Measurements from ENCODE around the gene AVPR1B. TPM values are rescaled to one million over a fixed set of nuclear protein-coding genes. Genes with fewer than 3 reads are reported as not detected.

AVPR1B gene
- total RNA-seq, 2 experiments from 2014 or later: not detected

DNA sequence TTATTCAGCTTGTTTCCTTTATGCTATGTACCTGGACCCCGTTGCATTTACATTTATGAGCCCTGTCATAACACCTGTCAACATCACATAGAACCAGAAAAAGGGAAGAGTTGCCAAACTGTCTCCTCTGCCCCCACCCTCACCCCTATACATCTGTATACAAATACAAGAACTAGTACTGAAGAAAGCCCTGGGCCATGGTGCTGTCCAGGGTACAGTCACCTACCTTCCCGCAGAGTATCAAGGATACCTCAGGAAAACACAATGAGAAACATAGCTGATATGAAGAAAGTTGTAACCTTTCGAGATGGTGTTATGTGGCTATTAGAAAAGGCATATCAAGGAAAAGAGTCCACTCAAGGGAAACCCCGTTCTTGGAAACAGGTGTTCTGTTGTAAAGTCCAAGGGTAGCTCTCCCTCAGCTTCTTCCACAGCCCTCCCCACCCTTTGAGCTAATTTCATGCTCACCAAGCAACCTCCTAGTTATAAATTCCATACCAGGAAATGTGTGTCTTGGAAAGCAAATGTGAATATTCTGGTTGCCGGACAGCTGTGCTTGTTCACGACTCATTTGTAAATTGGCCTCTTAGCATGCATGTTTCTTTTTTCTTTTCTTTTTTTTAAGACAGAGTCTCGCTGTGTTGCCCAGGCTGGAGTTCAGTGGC, 16.7 kb upstream of the AVPR1B start:
- Histone ChIP-seq H3K4me2 (ENCODE audit: low read length) (no peak overlapping the region), H3K9me2 (ENCODE audit: insufficient read depth, low read length) (no peaks in the 10 kb centered on the region), H3K36me3 (ENCODE audit: insufficient read depth, low read length) (no peaks in the 10 kb centered on the region), H4K20me1 (ENCODE audit: insufficient read depth, low read length) (no peaks in the 10 kb centered on the region), H3K27ac (ENCODE audit: low read depth, low read length, poor library complexity, severe bottlenecking) (no peak overlapping the region), H3K4me1 (ENCODE audit: insufficient read depth, low read length, poor library complexity, severe bottlenecking) (no peaks in the 10 kb centered on the region), H3K4me3 (ENCODE audit: low read depth, low read length, poor library complexity, severe bottlenecking) (no peak overlapping the region), H3K79me2 (ENCODE audit: insufficient read depth, low read depth, low read length) (no peaks in the 10 kb centered on the region), H2AFZ (ENCODE audit: low read length) (no peak overlapping the region), H3K9me3 (ENCODE audit: low read length) (no peaks in the 10 kb centered on the region)
- ChIA-PET POLR2A (interaction anchor here (0.6 to 1.1 kb wide), 2 partner anchors 9 to 575 kb away, joined by 3 read pairs; no protein-coding TSS in a partner anchor), CTCF (ENCODE audit: unreplicated experiment) (interaction anchor here (1.1 kb wide), 1 partner anchor 149 kb away, joined by 3 read pairs; no protein-coding TSS in a partner anchor)
- intact Hi-C loops (cut with micrococcal nuclease; ENCODE audit: unreplicated experiment): no loop called here
- no peak for DNase-seq (ENCODE audit: low spot score)
- TF ChIP-seq EZH2phosphoT487 (IDR thresholded peaks at IDR 0.05; ENCODE audit: borderline replicate concordance, low read depth, low read length) (no peak), CTCF (conservative IDR thresholded peaks at IDR 0.05; ENCODE audit: low read length) (no peak)
- BruUV-seq (replicated peaks): no TSS peak

DNA sequence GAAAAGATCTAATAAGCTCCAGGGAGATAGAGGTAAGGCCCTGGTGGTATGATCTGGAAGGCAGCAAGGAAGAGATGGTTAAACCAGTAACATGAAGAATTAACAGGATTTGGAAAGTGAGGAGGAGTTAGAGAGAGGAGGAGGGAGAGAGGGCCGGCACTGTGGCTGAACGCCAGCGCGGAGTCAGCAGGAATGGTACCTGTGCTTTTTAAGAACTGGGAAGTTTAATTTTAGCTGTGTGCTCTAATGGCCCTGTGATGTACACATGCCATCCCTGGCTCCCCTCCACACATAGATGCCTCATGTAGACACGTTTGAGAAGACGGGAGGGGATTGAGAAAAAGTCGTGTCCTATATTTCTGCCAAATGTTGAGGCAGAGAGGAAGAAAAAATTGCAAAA, 13.8 kb upstream of the AVPR1B start:
- H3K4me2 ChIP-seq (ENCODE audit: low read length): no peak overlapping the region
- H4K20me1 ChIP-seq (ENCODE audit: insufficient read depth, low read length): no peaks in the 10 kb centered on the region
- H3K4me1 ChIP-seq (ENCODE audit: insufficient read depth, low read length, poor library complexity, severe bottlenecking): no peaks in the 10 kb centered on the region
- H3K9me2 ChIP-seq (ENCODE audit: insufficient read depth, low read length): no peaks in the 10 kb centered on the region
- no TSS peak for BruUV-seq (replicated peaks)
- no peaks in the 10 kb centered on the region for H3K79me2 ChIP-seq (ENCODE audit: insufficient read depth, low read depth, low read length)
- no peak overlapping the region for H2AFZ ChIP-seq (ENCODE audit: low read length)
- CTCF ChIA-PET (ENCODE audit: unreplicated experiment): no interaction called here
- DNase-seq (ENCODE audit: low spot score): no peak
- intact Hi-C loops (cut with micrococcal nuclease; ENCODE audit: unreplicated experiment): no loop called here
- no peak overlapping the region for H3K27ac ChIP-seq (ENCODE audit: low read depth, low read length, poor library complexity, severe bottlenecking)
- no peaks in the 10 kb centered on the region for H3K9me3 ChIP-seq (ENCODE audit: low read length)
- no peaks in the 10 kb centered on the region for H3K36me3 ChIP-seq (ENCODE audit: insufficient read depth, low read length)
- TF ChIP-seq EZH2phosphoT487 (IDR thresholded peaks at IDR 0.05; ENCODE audit: borderline replicate concordance, low read depth, low read length): no peak
- no peak for TF ChIP-seq CTCF (conservative IDR thresholded peaks at IDR 0.05; ENCODE audit: low read length)
- no peak overlapping the region for H3K4me3 ChIP-seq (ENCODE audit: low read depth, low read length, poor library complexity, severe bottlenecking)
- POLR2A ChIA-PET: no interaction called here

DNA sequence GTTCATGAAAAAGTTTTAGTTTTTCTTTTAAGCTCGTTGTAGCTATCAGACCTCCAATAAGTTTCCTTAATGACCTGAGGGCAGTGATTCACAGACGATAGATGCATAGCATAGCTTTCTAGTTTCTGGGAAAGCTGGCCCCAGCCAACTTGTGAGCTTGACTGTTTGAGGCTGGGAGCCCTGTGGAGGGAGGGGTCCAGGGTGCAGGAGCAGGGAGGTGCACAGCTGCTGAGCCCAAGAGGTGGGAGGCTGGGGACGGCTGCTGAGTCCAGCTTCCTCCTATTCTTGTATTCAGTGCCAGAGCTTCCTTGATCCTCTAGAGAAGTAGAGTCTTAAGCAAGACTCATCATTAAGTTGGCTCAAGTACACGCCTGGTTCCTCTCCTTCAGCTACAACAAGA, 11.0 kb upstream of the AVPR1B start:
- no peak overlapping the region for H2AFZ ChIP-seq (ENCODE audit: low read length)
- intact Hi-C loops (cut with micrococcal nuclease; ENCODE audit: unreplicated experiment): no loop called here

More for the DNA sequence above, 11.0 kb upstream of the AVPR1B start:
- TF ChIP-seq CTCF (conservative IDR thresholded peaks at IDR 0.05; ENCODE audit: low read length) (no peak), EZH2phosphoT487 (IDR thresholded peaks at IDR 0.05; ENCODE audit: borderline replicate concordance, low read depth, low read length) (no peak)
- Histone ChIP-seq H3K79me2 (ENCODE audit: insufficient read depth, low read depth, low read length) (no peaks in the 10 kb centered on the region), H3K36me3 (ENCODE audit: insufficient read depth, low read length) (no peaks in the 10 kb centered on the region), H4K20me1 (ENCODE audit: insufficient read depth, low read length) (no peaks in the 10 kb centered on the region), H3K27ac (ENCODE audit: low read depth, low read length, poor library complexity, severe bottlenecking) (no peak overlapping the region), H3K4me1 (ENCODE audit: insufficient read depth, low read length, poor library complexity, severe bottlenecking) (no peaks in the 10 kb centered on the region), H3K4me3 (ENCODE audit: low read depth, low read length, poor library complexity, severe bottlenecking) (no peak overlapping the region), H3K9me3 (ENCODE audit: low read length) (no peaks in the 10 kb centered on the region), H3K4me2 (ENCODE audit: low read length) (no peak overlapping the region), H3K9me2 (ENCODE audit: insufficient read depth, low read length) (no peaks in the 10 kb centered on the region)
- CTCF ChIA-PET (ENCODE audit: unreplicated experiment): no interaction called here
- DNase-seq (ENCODE audit: low spot score): no peak
- BruUV-seq (replicated peaks): no TSS peak
- POLR2A ChIA-PET: interaction anchor here (0.6 kb wide), 1 partner anchor 17 kb away, joined by 3 read pairs; no protein-coding TSS in a partner anchor

Measured in OCI-LY7 (cell line).